Panc1 (cell line): ENCODE data around the gene PTPN2. TPM values are rescaled to one million over a fixed set of nuclear protein-coding genes. Genes with fewer than 3 reads are reported as not detected.
"Not testable (repeated sequence)": the region's sequence is repeated elsewhere in the genome, so short reads cannot be mapped to it uniquely, and the experiment has no call there.

Experiments used
- ATAC-seq: fragments of 200-7000 bp; cut with Tn5 transposase; 2 replicates; pipeline ENCODE4 v1.9.1; 2020; ENCODE audit warnings: mild to moderate bottlenecking, moderate library complexity
- BruUV-seq: library from RNA; stranded (reverse); fragments of 400-500 nt; replicated peaks from 2 replicates; lab custom pipeline; 2021; lab: Mats Ljungman, UMichigan
- CTCF ChIA-PET: fragments of 300-600 bp; sonication (Branson Sonifier 250); formaldehyde crosslinking; loops from one replicate; lab custom pipeline; 2022; ENCODE audit warnings: antibody characterized with exemption; lab: Charles Lee
- POLR2A ChIA-PET: fragments of 300-600 bp; sonication (Branson Sonifier 250); formaldehyde crosslinking; loops from one replicate; lab custom pipeline; 2022; ENCODE audit warnings: antibody characterized with exemption; lab: Charles Lee
- DNase-seq: peaks from one replicate; pipeline ENCODE4 v3.0.0-alpha.2; 2010; ENCODE audit warnings: low read depth, low spot score
- H3K27ac ChIP-seq: 2 replicates; pipeline ENCODE4 v1.5.1; 2011; ENCODE audit warnings: mild to moderate bottlenecking, low read length, inconsistent platforms
- H3K27me3 ChIP-seq: fragments of 200-500 bp; sonication (Bioruptor generic); 2 replicates; pipeline ENCODE4 v1.6.0; 2014; ENCODE audit warnings: low read length, inconsistent platforms; ENCODE audit not compliant: control insufficient read depth, insufficient read depth
- H3K36me3 ChIP-seq: fragments of 200-500 bp; sonication (Bioruptor generic); 2 replicates; pipeline ENCODE4 v1.5.1; 2014; ENCODE audit warnings: inconsistent platforms, mild to moderate bottlenecking, low read length, moderate library complexity; ENCODE audit not compliant: control insufficient read depth, insufficient read depth
- H3K4me1 ChIP-seq: 2 replicates; pipeline ENCODE4 v1.5.1; 2011; ENCODE audit warnings: inconsistent platforms, mild to moderate bottlenecking, low read length, moderate library complexity; ENCODE audit not compliant: control insufficient read depth, insufficient read depth
- H3K4me3 ChIP-seq, 2 experiments: 2 replicates each; pipeline ENCODE4 v1.5.1; 2011 to 2012; ENCODE audit warnings: low read depth in 2 of 2, low read length in 2 of 2, mild to moderate bottlenecking in 2 of 2, inconsistent platforms in 1 of 2, moderate library complexity in 1 of 2
- H3K9me3 ChIP-seq: fragments of 200-500 bp; sonication (Bioruptor generic); 2 replicates; pipeline ENCODE4 v1.5.1; 2014; ENCODE audit warnings: low read depth, mild to moderate bottlenecking, inconsistent platforms, low read length, moderate library complexity; ENCODE audit not compliant: control insufficient read depth, insufficient read depth
- POLR2AphosphoS5 ChIP-seq: IDR thresholded peaks from 2 replicates; pipeline ENCODE4 v1.6.1; 2012; ENCODE audit warnings: mild to moderate bottlenecking, low read depth, low read length, moderate library complexity
- SIN3A ChIP-seq: IDR thresholded peaks from 2 replicates; pipeline ENCODE4 v1.6.1; 2012; ENCODE audit warnings: low read depth, mild to moderate bottlenecking, low read length, moderate library complexity, borderline replicate concordance; ENCODE audit not compliant: insufficient read depth
- TCF7L2 ChIP-seq: IDR thresholded peaks from 2 replicates; pipeline ENCODE4 v1.6.1; 2011; ENCODE audit warnings: mild to moderate bottlenecking, low read depth, low read length, inconsistent platforms
- in situ Hi-C: cut with HindIII; loops from 2 replicates; pipeline ENCODE4 v1.10.0; 2016; ENCODE audit warnings: low sequenced_read_pairs, low pct_unique_long_range_greater_than_20kb
- intact Hi-C: fragments of 100-400 bp; cut with micrococcal nuclease; formaldehyde crosslinking; loops from one replicate; pipeline ENCODE4 v1.10.0; 2022; ENCODE audit not compliant: unreplicated experiment
- total RNA-seq: library from RNA; stranded (reverse); gene quantifications from one replicate; pipeline ENCODE4 v1.2.1, GENCODE V29; 2021; ENCODE audit not compliant: unreplicated experiment
- TF ChIP-seq, protein P1 (sequence below), 2 experiments: IDR thresholded peaks; 2 replicates each; pipeline ENCODE4 v1.6.1; 2011 to 2012; ENCODE audit warnings: low read depth in 2 of 2, control low read depth in 1 of 2, low read length in 1 of 2, mild to moderate bottlenecking in 1 of 2, moderate library complexity in 1 of 2; ENCODE audit not compliant: insufficient read depth in 1 of 2
- TF ChIP-seq, protein P2 (sequence below): fragments of 450-650 bp; IDR thresholded peaks from 2 replicates; pipeline ENCODE4 v1.5.1; 2017; ENCODE audit warnings: mild to moderate bottlenecking

Gene PTPN2
- total RNA-seq, 1 experiment from 2014 or later, result 34.8 TPM

DNA sequence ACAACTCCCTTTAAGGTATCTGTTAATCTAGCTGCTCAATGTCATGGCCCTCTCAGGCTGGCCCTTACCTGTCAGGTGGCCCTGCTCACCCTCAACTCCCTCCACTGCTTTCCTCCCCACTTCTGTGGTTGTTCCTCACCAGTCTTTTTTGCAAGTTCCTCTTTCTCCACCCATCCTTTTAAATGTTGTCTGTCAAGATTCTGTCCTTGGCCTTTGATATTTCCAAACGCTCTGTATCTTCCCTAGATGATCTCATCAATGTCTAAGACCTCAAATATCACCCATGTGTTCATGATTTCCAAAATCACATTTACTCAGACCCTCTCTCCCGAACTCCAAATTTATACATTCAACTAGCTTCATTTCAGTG lies 3.5 kb downstream of the PTPN2 start:
- peaks cover 38% of the 10 kb centered on the region for H3K4me1 ChIP-seq
- H3K27ac ChIP-seq, result no peak overlapping the region
- TF ChIP-seq, protein P1, sequence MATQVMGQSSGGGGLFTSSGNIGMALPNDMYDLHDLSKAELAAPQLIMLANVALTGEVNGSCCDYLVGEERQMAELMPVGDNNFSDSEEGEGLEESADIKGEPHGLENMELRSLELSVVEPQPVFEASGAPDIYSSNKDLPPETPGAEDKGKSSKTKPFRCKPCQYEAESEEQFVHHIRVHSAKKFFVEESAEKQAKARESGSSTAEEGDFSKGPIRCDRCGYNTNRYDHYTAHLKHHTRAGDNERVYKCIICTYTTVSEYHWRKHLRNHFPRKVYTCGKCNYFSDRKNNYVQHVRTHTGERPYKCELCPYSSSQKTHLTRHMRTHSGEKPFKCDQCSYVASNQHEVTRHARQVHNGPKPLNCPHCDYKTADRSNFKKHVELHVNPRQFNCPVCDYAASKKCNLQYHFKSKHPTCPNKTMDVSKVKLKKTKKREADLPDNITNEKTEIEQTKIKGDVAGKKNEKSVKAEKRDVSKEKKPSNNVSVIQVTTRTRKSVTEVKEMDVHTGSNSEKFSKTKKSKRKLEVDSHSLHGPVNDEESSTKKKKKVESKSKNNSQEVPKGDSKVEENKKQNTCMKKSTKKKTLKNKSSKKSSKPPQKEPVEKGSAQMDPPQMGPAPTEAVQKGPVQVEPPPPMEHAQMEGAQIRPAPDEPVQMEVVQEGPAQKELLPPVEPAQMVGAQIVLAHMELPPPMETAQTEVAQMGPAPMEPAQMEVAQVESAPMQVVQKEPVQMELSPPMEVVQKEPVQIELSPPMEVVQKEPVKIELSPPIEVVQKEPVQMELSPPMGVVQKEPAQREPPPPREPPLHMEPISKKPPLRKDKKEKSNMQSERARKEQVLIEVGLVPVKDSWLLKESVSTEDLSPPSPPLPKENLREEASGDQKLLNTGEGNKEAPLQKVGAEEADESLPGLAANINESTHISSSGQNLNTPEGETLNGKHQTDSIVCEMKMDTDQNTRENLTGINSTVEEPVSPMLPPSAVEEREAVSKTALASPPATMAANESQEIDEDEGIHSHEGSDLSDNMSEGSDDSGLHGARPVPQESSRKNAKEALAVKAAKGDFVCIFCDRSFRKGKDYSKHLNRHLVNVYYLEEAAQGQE (IDR thresholded peaks at IDR 0.05; ENCODE audit: insufficient read depth in 1 of 2, low read depth in 2 of 2, low read length in 1 of 2), result no peak
- TF ChIP-seq TCF7L2 (no peak), POLR2AphosphoS5 (no peak), SIN3A (no peak)
- TF ChIP-seq, protein P2, sequence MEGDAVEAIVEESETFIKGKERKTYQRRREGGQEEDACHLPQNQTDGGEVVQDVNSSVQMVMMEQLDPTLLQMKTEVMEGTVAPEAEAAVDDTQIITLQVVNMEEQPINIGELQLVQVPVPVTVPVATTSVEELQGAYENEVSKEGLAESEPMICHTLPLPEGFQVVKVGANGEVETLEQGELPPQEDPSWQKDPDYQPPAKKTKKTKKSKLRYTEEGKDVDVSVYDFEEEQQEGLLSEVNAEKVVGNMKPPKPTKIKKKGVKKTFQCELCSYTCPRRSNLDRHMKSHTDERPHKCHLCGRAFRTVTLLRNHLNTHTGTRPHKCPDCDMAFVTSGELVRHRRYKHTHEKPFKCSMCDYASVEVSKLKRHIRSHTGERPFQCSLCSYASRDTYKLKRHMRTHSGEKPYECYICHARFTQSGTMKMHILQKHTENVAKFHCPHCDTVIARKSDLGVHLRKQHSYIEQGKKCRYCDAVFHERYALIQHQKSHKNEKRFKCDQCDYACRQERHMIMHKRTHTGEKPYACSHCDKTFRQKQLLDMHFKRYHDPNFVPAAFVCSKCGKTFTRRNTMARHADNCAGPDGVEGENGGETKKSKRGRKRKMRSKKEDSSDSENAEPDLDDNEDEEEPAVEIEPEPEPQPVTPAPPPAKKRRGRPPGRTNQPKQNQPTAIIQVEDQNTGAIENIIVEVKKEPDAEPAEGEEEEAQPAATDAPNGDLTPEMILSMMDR, result no peak
- intact Hi-C loops (no loop called here), in situ Hi-C loops (no loop called here)
- no TSS peak for BruUV-seq
- no peaks in the 10 kb centered on the region for H3K27me3 ChIP-seq
- H3K36me3 ChIP-seq, result peaks cover 5% of the 10 kb centered on the region; the same call in 1 of the 2 replicates
- ChIA-PET CTCF (no interaction called here), POLR2A (no interaction called here)
- ATAC-seq (no peak), DNase-seq (no peak)
- no peak overlapping the region for H3K4me3 ChIP-seq
- H3K9me3 ChIP-seq, result no peaks in the 10 kb centered on the region

DNA sequence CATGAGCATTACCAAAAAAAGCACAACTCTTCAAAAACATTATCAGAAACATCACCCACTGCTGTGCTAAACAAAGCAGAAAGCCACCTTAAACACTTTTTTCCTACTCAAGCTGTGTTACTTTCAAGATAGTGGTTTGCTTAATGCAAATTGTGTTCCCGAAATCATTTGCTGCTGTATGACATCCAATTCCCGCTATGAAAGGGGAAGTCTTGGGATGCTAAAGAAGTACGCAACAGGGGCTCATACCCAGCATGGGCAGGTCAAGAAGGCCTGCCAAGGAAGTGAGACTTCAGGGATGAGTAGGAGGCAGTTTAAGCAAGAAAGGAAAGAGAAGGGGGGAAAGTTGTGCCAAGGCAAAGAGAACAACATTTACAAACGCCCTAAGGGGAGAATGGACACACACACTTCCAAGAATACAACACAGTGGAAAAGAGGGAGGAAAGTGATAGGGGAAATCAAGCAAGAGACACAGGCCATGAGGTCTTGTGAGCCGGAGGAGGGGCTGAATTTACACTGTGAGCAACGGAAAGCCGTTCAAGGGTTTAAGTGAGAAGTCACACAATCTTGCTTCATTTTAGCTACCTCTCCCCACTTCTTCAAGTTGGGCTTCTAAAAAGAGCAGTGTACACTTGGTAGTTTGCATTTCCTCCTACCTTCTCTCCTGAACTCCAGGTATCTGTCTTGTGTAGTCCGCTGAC lies 4.0 kb downstream of the PTPN2 start:
- ATAC-seq (no peak), DNase-seq (no peak)
- POLR2A ChIA-PET, result no interaction called here
- H3K27me3 ChIP-seq, result no peaks in the 10 kb centered on the region
- intact Hi-C loops, result no loop called here
- H3K9me3 ChIP-seq, result no peaks in the 10 kb centered on the region
- no peak overlapping the region for H3K27ac ChIP-seq
- peaks cover 38% of the 10 kb centered on the region for H3K4me1 ChIP-seq
- TF ChIP-seq, protein P1 (IDR thresholded peaks at IDR 0.05; ENCODE audit: insufficient read depth in 1 of 2, low read depth in 2 of 2, low read length in 1 of 2), result no peak
- TF ChIP-seq TCF7L2 (no peak), SIN3A (no peak), POLR2AphosphoS5 (no peak)
- TF ChIP-seq, protein P2, result no peak
- peaks cover 5% of the 10 kb centered on the region; the same call in 1 of the 2 replicates for H3K36me3 ChIP-seq
- BruUV-seq, result no TSS peak
- H3K4me3 ChIP-seq, result no peak overlapping the region
- CTCF ChIA-PET, result interaction anchor here (0.7 kb wide), 1 partner anchor 17 kb away, joined by 3 read pairs; no protein-coding TSS in a partner anchor
- in situ Hi-C loops, result no loop called here

DNA sequence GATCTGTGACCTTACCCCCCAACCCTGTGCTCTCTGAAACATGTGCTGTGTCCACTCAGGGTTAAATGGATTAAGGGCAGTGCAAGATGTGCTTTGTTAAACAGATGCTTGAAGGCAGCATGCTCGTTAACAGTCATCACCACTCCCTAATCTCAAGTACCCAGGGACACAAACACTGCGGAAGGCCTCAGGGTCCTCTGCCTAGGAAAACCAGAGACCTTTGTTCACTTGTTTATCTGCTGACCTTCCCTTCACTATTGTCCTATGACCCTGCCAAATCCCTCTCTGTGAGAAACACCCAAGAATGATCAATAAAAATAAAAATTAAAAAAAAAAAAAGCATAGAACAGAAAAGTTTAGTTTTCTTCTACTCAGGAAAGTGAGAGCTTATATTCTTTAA lies 9.0 kb downstream of the PTPN2 start:
- H3K27me3 ChIP-seq, in situ Hi-C loops, H3K36me3 ChIP-seq, intact Hi-C loops, H3K4me3 ChIP-seq, ATAC-seq, BruUV-seq, H3K27ac ChIP-seq, H3K9me3 ChIP-seq, DNase-seq, CTCF ChIA-PET: not testable (repeated sequence)
- POLR2A ChIA-PET, result interaction anchor here (1.2 kb wide), 1 partner anchor 9 kb away, joined by 3 read pairs; the partner anchor contains the start of gene PTPN2
- peaks cover 13% of the 10 kb centered on the region for H3K4me1 ChIP-seq
